Activated T-cell treated with anti-CD3 and anti-CD28 coated beads, Interleukin-2, amount 50 U/mL, for 24 hours (primary cell): ENCODE data around the gene DHX30.

Experiments
- DNase-seq: peaks from one replicate; pipeline ENCODE4 v3.0.0-alpha.2; 2020
- H3K27ac Mint-ChIP-seq: 2 replicates; pipeline ENCODE4 v1.8.0; 2020; ENCODE audit warnings: mild to moderate bottlenecking, mixed read lengths
- H3K27me3 Mint-ChIP-seq: 2 replicates; pipeline ENCODE4 v1.8.0; 2020; ENCODE audit warnings: mixed read lengths
- H3K36me3 Mint-ChIP-seq: 2 replicates; pipeline ENCODE4 v1.8.0; 2020; ENCODE audit warnings: low read depth, mixed read lengths
- H3K4me1 Mint-ChIP-seq: 2 replicates; pipeline ENCODE4 v1.8.0; 2020; ENCODE audit warnings: low read depth, mixed read lengths
- H3K4me3 Mint-ChIP-seq: 2 replicates; pipeline ENCODE4 v1.8.0; 2020; ENCODE audit warnings: mild to moderate bottlenecking, moderate library complexity, mixed read lengths
- H3K9me3 Mint-ChIP-seq: 2 replicates; pipeline ENCODE4 v1.8.0; 2020; ENCODE audit warnings: mixed read lengths

Gene DHX30

DNA sequence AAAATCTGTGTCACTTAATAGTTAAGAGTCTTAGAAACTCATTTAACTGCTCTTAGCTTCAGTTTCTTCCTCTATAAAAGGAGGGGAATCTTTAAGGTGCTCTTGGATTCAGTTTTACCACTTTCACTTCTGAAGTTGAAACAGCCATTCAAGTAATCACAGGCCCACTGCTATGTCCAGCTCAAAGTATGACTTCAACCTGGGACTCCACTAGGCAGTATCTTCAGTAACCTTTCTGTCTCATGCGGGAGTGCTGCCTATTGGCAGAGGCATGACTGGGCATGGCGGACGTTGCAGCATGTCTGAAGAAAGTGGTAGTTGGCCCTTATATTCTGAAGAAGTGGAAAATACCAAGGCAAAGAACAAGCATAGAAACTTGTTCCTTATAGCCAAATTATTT is 92.3 kb downstream of the DHX30 start:
- Mint-ChIP-seq H3K9me3 (no peaks in the 10 kb centered on the region), H3K27ac (no peak overlapping the region), H3K4me3 (no peak overlapping the region), H3K4me1 (peaks cover 9% of the 10 kb centered on the region), H3K36me3 (peaks cover 53% of the 10 kb centered on the region), H3K27me3 (no peaks in the 10 kb centered on the region)
- no peak for DNase-seq

DNA sequence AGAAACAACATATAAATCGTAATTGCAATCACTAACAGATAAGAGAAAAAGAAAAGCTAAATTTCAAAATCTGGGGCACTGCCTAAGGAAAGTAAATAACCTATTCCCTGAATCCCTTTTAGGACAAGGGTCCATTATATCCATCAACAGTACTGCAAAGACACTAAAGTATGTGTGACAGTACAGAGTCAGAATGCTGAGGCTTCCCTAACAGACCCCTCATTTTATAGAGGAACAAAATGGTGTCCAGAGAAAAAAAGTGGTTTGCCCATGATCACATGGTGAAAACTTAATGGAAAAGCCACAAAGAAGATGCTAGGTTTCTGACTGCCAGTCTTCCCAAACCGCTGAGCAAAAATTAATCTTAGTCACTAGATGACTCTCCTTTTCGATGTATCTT is 93.8 kb downstream of the DHX30 start:
- Mint-ChIP-seq H3K36me3 (peaks cover 44% of the 10 kb centered on the region), H3K4me3 (no peak overlapping the region), H3K27me3 (no peaks in the 10 kb centered on the region), H3K4me1 (peaks cover 9% of the 10 kb centered on the region), H3K9me3 (no peaks in the 10 kb centered on the region), H3K27ac (no peak overlapping the region)
- DNase-seq = no peak

DNA sequence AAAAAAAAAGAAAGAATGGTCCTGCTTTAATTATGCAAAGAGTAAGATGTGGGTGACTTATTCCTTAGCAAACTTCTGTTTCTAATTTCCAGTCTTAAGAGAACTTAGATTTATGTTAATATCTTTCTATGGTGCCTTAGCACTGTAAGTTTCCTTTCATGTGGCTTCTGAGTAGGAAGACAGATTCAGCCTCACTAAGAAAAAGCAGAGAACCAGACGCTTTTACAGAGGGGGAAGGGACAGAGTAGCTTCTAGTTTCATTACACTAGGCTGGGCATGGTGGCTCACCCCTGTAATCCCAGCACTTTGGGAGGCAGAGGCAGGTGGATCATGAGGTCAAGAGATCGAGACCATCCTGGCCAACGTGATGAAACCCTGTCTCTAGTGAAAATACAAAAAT is 95.0 kb downstream of the DHX30 start:
- Mint-ChIP-seq H3K9me3 (no peaks in the 10 kb centered on the region), H3K4me1 (peaks cover 9% of the 10 kb centered on the region), H3K27me3 (no peaks in the 10 kb centered on the region), H3K27ac (no peak overlapping the region), H3K36me3 (peaks cover 40% of the 10 kb centered on the region), H3K4me3 (no peak overlapping the region)
- DNase-seq = no peak

DNA sequence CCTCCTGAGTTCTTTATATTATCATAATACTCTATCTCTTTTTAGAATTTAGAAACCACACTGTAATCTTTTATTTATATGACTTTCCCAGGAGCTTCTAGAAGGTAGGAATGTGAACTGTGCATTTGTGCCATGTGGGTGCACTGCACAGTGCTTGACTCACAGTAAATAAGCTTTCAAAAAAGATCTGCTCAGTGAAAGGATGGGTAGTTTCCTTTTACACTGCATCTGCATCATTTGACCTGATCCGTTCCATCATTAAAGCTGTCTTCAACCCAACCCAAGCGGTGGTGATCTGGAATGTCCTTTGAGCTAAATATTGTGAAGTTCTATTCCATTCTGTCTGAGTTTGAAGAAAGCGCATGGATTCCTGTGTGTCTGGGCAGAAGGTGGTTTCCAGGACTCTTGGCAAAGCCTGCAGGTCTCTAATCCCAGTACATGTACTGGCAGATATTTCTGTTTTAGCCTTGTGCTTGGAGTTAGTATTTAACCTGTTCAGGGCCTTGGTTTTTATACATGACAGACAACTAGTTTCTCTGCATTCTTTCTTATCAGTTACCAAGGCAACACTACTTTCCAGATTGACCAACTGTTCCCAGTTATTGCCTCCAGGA is 96.7 kb downstream of the DHX30 start:
- Mint-ChIP-seq H3K27me3 (no peaks in the 10 kb centered on the region), H3K4me1 (peaks cover 9% of the 10 kb centered on the region), H3K4me3 (no peak overlapping the region), H3K27ac (no peak overlapping the region), H3K36me3 (peaks cover 37% of the 10 kb centered on the region), H3K9me3 (no peaks in the 10 kb centered on the region)
- DNase-seq = no peak
